Ishikawa (cell line): ENCODE measurements around the gene ADGRG3.

Source experiments
- CEBPB ChIP-seq: IDR thresholded peaks from 2 replicates; pipeline ENCODE4 v1.6.1; 2012
- CREB1 ChIP-seq: IDR thresholded peaks from 2 replicates; pipeline ENCODE4 v1.6.1; 2012; ENCODE audit warnings: low read depth
- EGR1 ChIP-seq: IDR thresholded peaks from 2 replicates; pipeline ENCODE4 v1.6.1; 2012
- EP300 ChIP-seq: IDR thresholded peaks from 2 replicates; pipeline ENCODE4 v1.6.1; 2012; ENCODE audit warnings: borderline replicate concordance
- FOXM1 ChIP-seq: IDR thresholded peaks from 2 replicates; pipeline ENCODE4 v1.6.1; 2012; ENCODE audit warnings: low read depth, borderline replicate concordance
- MAX ChIP-seq: IDR thresholded peaks from 2 replicates; pipeline ENCODE4 v1.6.1; 2012
- NFIC ChIP-seq: IDR thresholded peaks from 2 replicates; pipeline ENCODE4 v1.6.1; 2012
- RAD21 ChIP-seq: IDR thresholded peaks from 2 replicates; pipeline ENCODE4 v1.6.1; 2012; ENCODE audit warnings: low read depth
- REST ChIP-seq: IDR thresholded peaks from 2 replicates; pipeline ENCODE4 v1.6.1; 2012; ENCODE audit warnings: low read depth, mild to moderate bottlenecking
- TAF1 ChIP-seq: IDR thresholded peaks from 2 replicates; pipeline ENCODE4 v1.6.1; 2012; ENCODE audit warnings: low read depth, mild to moderate bottlenecking
- TEAD4 ChIP-seq: IDR thresholded peaks from 2 replicates; pipeline ENCODE4 v1.6.1; 2012
- USF1 ChIP-seq: IDR thresholded peaks from 2 replicates; pipeline ENCODE4 v1.6.1; 2012
- YY1 ChIP-seq: IDR thresholded peaks from 2 replicates; pipeline ENCODE4 v1.6.1; 2012; ENCODE audit warnings: low read depth
- ZBTB7A ChIP-seq: IDR thresholded peaks from 2 replicates; pipeline ENCODE4 v1.6.1; 2012; ENCODE audit warnings: low read depth

DNA sequence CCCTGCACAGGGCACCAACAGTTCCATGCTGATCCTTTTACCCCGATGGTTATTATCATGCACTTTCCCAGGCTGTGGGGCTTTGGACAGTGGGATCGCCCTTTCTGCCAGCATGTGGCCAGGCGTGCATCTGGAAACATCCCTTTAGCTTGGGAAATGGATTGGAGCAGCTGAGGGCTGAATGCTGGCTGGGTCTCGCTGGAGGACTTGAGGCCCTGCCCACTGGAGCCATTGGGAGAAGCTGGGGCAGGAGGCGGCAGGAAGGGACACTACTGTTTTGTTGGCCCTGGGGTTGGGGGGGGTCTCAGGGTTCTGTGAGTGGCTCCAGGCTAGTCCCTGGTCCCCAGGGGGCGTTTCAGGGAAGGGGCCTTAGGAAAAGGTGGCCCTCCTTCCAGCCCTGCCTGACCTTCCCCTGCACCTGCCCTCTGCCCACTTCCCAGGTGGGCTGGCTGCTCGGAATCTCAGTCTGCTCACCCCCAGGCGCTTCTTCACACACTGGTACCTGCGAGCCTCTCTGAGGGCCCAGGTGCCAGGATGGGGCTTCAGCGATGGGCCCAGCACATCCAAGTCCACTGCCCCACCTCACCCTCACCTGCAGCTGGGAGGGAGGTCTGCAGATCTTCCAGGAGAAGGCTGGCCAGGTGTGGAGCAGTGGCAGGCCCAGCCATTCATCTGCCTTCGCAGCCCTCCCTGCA, 1.6 kb upstream of the ADGRG3 start:
- TF ChIP-seq RAD21: no peak
- TF ChIP-seq YY1: no peak
- TF ChIP-seq REST: no peak
- no peak for TF ChIP-seq CREB1
- no peak for TF ChIP-seq ZBTB7A
- no peak for TF ChIP-seq FOXM1
- TF ChIP-seq CEBPB: no peak
- TF ChIP-seq MAX: no peak
- TF ChIP-seq NFIC: no peak
- TF ChIP-seq EGR1: no peak
- TF ChIP-seq TAF1: no peak
- no peak for TF ChIP-seq TEAD4
- TF ChIP-seq EP300: no peak
- no peak for TF ChIP-seq USF1
